CD1c-positive myeloid dendritic cell (primary cell): ENCODE data around the gene GRIA4.
"Not testable (repeated sequence)": the region's sequence is repeated elsewhere in the genome, so short reads cannot be mapped to it uniquely, and the experiment has no call there.

Source experiments
- DNase-seq: peaks from one replicate; pipeline ENCODE4 v3.0.0-alpha.2; 2016; ENCODE audit errors: extremely low spot score

The GRIA4 gene

DNA sequence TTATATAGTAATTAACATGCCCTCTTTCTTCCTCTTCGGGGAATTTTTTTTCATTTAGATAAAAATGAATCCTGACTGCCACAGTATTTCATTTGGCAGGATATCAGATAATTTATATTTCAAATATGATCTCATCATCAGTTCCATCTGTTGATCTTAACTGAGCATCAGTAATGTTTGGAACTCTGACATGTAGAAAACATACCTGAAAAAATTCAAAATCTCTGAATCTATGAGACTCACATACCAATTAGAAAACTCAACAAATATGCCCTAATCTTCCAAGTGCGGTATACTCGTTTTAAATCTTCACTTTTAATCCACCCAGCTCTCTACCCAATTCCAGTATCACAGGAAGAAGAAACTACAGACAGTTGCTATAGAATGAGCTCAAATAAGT, 250.2 kb downstream of the GRIA4 start:
- DNase-seq = no peak

DNA sequence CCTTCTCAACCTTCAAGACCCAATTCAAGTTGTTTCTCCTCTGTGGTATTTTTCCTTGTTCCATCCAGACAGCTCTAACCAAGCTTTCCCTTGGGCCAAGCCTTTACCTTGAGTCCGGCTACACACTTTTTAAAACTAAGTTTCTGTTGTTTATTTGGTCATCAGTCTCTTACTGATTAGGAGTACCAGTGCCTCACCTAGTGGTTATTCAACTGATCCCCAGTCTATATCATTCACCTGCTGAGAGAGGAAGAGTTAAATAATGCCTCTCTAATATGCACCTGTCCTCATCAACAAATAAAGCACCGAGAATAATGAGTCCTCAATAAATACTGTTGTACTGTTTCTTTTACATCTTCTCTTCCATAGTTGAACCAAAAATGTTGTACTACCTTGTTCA, 251.4 kb downstream of the GRIA4 start:
- DNase-seq = no peak

DNA sequence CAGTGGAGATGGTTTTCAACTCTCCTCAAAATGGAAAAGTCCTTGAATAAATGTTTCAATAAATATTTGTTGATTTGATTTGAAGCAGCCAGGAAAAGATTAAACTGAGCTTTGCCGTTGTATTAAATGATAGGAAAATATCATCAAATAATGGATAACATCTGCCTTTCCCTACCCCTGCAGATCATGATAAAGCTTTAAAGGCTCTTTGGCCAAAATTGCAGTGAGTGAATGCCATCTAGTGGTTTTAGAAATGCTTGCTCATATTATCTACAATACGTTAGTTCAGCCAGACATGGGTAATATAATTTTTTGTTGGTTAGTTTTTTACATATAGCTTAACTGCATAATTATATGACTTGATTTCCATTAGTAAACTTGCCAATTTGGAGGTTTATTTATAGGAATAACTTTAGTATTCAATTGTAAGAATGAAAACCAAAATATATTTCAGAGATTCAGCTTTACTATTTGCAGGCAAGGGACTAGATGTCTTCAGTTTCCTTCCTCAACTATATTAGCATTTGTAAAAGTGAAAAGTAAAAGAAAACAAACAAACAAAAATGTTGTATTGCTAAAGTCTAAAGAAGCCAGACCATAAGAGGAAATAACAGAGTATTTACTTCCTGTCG, 253.0 kb downstream of the GRIA4 start:
- DNase-seq = peak; percentile 57

DNA sequence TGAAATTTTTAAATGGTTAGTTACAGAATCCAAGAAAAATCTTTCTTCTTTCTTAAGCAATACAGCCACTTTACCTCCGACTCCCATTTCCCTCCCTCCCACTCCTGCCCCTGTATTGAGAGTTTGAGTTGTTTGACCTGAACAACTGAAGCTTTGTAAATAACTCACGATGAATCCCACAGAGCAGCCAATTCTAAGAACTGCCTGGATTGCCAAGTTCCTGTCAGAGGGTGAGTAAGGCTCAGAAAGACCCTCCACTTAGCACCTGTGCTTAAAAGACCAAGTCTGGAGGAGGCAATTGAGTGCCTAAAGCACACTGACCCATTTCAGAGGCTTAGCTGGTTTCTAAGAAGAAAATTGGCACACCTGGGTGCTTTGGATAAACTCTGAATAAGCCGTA, 253.7 kb downstream of the GRIA4 start:
- no peak for DNase-seq

DNA sequence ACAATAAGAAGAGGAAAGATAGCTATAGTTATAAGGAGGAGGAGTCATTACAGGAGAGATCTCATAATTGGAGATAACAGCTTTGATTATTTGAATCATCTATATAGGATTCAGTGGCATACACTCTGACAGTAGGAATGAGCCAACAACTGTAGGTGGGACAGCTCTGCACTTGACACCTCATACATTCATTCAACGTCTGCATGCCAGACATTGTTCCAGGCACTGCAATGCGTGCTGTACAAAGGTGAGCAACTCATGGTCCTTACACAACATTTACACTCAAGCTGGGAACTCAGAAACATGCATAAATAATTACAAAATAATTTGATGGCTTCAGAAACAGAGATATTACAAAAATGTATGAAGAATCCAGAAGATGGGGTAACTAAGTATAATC, 257.9 kb downstream of the GRIA4 start:
- no peak for DNase-seq

DNA sequence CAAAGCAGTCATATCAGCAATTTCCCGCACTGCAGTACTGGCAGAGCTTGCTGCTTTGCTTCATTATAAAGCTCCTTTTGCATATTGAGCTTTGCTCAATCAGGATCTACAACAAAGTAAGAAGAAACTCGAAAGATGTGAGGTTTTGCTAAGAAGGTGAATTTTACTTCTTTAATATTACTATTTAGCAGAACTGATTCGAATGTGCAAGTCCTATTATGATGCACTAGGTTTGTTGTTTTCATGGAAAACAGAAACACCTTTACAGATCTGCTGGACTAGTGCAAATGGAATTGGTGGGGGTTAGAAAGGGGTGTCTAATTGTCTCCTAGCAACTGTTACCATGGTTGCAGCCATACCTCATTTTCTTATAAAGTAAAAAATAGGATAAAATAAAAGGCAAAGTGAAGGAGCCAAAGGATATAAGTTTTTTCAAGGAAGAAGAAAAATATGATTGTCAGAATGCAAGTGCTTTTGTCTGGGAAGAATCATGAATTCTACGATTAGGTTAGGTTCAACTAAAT, 259.0 kb downstream of the GRIA4 start:
- no peak for DNase-seq

DNA sequence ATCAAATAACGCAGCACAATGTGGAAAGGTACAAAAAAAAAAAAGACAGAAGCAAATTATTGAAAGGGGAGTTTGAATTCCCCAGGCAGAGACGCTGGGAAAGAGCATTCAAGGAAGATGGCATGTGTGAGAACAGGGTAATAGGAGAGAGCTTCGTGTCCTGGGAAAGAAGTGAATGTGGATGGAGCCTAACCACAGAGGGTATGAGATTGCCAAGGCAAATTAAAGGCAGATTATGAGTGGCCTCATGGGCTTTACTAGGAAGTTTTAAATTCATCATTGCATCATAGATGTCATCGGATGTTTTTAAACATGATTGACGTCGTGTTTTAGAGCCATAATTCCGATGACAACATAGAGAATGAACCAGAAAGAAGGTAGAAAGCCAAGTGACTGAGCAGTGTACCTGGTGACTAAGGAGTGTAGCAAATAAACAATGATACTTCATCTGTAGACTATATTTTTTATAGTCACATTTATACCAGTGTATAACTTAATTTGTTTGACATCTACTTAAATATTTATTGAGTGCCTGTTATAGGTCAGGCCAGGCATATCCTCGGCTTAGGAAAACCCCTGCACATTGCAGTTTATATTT, 260.7 kb downstream of the GRIA4 start:
- DNase-seq = no peak

DNA sequence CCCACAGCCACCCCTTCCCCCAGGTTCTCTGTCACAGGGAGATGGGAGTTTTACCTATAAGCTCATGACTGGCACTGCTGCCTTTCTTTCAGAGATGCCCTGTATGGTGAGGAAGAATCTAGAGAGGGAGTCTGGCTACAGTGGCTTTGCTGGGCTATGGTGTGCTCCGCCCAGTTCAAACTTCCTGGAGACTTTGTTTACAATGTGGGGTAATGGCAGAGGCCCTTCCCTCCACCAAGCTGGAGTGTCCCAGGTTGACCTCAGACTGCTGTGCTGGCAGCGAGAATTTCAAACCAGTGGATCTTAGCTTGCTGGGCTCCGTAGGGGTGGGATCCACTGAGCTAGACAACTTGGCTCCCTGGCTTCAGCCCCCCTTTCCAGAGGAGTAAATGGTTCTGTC, 268.6 kb downstream of the GRIA4 start:
- no peak for DNase-seq

DNA sequence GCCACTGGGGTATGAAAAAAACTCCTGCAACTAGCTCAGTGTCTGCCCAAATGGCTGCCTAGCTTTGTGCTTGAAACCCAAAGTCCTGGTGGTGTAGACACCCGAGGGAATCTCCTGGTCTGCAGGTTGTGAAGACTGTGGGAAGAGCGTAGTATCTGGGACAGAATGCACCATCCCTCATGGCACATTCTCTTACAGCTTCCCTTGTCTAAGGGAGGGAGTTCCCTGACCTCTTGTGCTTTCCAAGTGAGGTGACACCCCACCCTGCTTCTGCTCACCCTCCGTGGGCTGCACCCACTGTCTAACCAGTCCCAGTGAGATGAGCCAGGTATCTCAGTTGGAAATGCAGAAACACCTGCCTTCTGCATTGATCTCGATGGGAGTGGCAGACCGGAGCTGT, 269.1 kb downstream of the GRIA4 start:
- DNase-seq = not testable (repeated sequence)

DNA sequence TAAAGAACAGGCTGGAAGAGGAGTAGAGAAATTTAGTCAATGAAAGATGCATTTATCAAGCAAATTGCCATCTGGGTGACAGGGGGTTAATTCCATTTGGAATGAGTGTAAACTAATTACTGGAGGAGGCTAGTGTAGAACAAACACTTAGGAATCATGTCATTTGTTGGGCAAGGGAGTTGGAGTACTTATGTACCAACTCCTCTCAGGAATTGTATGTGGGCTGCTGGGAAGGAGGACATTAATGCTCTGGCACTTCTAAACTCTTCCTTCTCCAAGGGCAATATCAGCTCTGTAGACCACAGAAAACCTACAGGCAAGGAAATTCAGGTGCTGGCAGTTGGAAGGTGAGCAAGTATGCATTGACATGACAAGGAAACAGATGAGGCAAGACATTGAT, 271.2 kb downstream of the GRIA4 start:
- DNase-seq = no peak

DNA sequence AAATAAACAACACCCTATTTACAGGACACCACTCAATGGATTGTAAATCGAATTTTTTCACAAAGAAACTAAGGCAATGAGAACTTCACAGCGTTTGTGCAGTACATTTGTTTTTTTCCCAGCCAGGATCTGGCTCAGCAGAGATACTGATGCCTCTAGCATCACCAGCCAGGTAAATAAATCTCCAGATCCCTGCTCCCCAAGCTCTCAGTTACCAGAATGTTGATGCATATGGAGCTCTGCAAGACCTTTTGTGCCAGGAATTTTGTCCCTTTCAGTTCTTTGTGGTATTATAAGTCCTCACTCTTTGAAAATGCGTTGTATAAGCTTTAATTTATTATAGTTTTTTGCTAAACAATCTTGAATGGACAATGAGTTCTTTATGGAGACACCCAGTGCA, 274.6 kb downstream of the GRIA4 start:
- no peak for DNase-seq

DNA sequence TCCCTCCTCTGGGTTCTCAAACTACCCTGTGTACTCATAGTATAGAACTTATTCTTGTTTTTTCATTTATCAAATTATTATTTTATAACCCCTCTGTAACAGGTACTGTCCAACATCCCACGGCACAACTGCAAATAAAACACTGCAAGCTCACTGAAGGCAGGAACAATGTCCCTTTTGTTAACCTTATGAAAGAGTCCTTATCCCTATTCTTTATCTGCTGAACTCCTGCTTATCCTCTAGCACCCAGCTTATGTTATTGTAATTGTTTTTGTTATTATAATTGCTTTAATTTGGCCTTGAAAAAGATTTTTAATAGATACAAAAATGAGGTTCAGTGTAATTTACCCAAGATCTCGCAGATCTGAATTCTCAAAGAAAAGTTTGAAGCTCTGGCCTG, 281.8 kb downstream of the GRIA4 start:
- no peak for DNase-seq

DNA sequence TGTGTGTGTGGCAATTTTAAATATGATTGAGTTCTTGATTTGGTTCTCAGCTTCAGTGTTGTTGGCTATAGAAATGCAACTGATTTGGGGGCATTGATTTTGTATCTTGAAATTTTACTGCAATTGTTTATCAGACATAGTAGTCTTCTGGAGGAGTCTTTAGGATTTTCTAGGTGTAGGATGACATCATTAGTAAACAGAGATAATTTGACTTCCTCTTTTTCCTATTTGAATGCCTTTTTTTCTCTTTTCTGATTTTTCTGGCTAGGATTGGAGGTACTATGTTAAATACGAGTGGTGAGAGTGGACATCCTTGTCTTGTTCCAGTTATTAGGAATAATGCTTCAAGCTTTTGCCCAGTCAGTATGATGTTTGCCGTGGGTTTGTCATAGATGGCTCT, 287.3 kb downstream of the GRIA4 start:
- DNase-seq = no peak

DNA sequence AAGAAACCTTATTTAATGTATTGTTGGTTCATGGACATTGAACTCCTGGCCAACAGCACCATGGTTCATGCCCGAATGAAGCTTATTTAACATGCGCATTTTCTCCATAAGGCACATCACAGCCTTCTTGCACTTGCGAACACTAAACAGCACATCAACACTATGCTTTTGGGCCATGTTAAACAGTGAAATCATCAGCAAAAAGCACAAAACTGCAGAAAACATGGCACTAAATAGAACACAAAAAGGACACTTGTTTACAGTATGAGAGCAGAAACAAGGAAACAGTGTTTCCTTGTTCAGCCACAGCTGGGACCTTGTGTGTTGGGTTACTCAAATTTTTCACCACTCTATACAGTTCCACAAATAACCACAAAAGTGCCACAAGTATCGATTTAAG, 289.9 kb downstream of the GRIA4 start:
- DNase-seq = no peak

DNA sequence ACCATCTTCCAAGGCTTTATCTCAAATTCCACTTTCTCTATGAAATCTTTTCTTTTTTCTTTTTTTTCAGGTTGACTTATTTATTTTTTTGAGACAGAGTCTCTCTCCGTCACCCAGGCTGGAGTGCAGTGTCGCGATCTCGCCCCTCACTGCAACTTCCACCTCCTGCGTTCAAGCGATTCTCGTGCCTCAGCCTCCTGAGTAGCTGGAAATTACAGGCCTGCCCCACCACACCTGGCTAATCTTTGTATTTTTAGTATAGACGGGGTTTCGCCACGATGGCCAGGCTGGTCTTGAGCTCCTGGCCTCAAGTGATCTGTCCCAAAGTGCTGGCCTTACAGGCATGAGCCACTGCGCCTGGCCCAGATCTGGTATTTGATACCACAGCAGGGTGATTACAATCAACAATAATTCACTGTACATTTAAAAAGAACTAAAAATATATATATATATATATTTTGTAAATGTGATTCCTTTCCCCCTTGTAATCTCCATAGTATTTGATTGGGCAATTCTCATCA, 290.7 kb downstream of the GRIA4 start:
- no peak for DNase-seq

DNA sequence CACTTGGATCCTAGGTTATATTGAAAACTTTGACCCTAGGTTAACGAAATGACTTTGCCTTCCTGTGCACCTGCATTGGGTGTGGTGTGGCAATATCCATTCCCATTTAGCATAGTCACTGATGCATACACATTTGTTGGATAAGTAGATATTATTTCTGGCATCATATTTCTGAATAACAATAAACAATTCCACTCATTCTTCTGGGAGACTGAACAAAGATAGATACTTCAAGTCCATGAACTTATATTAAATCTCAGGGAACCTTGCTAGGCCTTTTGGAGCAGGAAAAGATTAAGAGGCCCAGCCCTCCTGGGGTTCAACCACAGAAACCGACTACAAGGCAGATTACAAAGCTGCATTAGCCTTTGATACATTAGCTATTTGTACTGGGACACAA, 293.2 kb downstream of the GRIA4 start:
- DNase-seq = no peak

DNA sequence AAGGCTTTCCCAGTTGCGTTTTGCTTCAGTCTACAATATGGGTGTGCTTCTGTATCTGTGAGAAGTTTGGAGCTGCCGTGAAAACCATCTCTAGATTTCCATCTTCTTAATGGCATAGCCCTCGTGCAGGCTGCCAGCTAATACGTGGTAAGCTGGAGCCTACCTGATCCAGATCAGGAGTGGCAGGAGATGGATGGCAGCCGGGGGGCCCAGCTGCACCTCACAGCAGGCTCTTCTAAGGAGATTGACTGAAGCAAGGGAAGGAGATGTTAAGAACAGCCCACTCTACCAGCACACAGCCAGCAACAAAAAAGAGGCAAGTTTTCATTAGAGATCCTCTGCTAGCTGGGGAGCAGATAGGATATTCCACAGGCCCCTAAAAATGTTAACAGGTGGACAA, 296.6 kb downstream of the GRIA4 start:
- no peak for DNase-seq

DNA sequence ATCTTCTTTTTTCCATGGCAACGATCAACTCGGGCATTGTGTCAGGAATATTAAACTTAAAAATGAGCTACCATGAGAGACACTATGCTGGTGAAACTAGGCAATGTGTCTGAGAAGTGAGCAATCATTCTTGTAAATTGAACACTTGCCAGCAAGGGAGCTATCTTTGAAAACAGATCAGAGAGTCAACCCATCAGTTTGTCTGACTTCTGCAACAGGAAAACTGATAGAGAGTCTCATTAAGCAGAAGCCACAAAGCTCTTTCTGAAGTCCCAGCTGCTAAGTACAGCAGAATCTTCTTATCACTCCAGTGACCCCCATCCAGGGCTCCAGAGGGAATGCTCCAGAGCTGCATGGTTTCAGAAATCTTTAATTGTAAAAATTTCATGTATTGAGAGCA, 297.4 kb downstream of the GRIA4 start:
- no peak for DNase-seq

DNA sequence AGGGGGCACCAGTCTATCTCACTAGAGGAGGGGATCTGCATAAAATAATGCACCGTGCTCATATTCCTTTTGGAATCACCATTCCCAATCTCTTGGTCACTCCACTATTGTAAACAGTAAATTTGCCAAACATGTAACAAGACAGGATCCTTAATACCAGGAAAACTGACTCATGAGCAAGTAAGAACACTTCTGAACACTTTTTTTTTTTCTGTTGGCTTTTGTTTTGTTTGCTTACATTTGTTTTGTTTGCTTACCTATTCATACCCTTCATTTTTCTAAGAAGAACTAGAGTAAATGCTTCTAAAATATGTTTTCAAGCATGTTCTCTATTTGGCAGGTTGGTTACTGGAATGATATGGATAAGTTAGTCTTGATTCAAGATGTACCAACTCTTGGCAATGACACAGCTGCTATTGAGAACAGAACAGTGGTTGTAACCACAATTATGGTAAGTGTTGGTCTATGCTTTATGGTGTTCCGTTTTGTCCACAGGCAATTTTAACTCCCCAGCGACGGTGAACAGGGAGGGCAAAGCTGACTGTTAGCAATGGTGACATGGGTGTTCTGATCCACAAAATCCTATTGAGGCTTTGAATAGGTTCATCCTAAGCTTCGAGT, 300.3 kb downstream of the GRIA4 start:
- DNase-seq = no peak

DNA sequence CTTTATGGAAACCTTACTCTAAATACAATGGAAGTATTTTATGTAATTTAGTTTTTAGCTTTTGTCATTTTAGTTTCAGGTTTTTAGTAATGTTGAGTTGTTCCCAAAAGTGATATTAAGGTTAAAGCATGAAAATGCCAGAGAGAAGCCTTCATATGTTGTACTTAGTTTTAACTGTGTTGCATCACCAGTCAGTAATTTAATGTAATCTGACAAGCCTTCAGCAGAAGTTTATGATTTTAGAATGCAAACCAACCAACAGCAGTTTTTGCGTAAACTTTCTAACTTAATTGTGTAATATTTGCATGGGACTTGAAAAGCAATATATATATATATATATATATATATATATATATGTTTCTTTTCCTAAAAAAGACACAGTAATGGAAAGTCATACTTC, 301.6 kb downstream of the GRIA4 start:
- no peak for DNase-seq

DNA sequence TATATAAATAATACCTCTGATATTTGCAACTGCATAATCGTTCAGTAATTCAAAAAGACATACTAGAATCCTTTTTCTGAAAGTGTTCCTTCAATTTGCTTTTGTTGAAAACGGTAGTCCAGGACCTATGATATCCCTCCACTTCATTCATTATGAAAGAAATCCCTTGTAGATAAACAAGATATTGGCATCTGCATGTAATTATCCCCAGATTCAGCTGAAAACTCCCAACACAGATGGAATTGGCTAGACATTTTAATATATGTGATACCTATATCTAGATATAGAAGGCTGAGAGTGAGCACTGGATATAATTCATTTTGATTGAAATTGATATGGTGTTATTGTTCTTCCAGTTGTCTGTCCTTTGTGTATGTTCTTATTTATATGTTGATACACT, 302.8 kb downstream of the GRIA4 start:
- DNase-seq = no peak

DNA sequence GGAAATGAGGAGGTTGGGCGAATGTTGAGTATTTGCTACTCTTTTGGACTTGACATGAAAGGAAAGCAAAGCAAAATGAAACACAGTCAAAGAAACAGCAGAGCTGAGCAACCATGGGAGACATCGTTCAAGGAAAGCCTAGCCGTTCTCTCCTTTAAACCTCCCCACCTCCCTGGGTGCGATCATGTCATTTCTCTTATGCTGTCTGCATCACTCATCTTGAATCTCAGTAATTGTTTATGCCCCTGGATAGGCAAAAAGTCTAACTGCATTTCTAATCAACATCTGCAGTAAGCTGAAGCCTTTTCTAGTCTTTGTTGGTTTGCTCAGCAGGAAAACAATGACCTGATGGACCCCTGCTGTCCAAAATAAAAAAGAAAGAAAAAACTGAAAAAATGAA, 305.1 kb downstream of the GRIA4 start:
- DNase-seq = no peak

DNA sequence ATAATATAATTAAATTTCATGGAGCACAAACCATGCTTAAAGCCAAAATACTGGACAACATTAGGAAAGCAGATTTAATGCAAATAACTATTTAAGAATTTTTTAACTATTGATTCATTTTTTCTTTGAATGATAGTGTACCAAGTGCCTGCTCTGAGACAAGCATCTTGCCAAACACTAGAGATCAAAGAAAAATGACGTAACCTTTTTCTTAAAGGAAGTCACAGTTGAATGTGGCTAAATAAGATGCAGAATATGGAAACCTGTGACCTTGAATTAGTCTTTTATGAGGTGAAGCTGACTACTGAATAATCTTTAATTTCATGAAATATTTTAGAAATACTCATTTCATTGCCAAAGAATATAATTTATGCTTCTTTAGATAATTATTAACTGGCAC, 308.2 kb downstream of the GRIA4 start:
- DNase-seq = no peak
